Endodermal cell (in vitro differentiated cells): Measurements from ENCODE around the gene ETFA. TPM values are rescaled to one million over a fixed set of nuclear protein-coding genes. Genes with fewer than 3 reads are reported as not detected.

Source experiments
- DNase-seq: peaks from one replicate; pipeline ENCODE4 v3.0.0-alpha.2; 2017
- H3K27ac ChIP-seq: 2 replicates; pipeline ENCODE4 v1.5.1; 2013; ENCODE audit warnings: mild to moderate bottlenecking, low read depth, low read length, moderate library complexity
- H3K27me3 ChIP-seq: 2 replicates; pipeline ENCODE4 v1.6.1; 2013; ENCODE audit warnings: mild to moderate bottlenecking, low read length, moderate library complexity; ENCODE audit not compliant: insufficient read depth, control insufficient read depth, poor library complexity, severe bottlenecking
- H3K36me3 ChIP-seq: 2 replicates; pipeline ENCODE4 v1.7.0; 2013; ENCODE audit warnings: mild to moderate bottlenecking, low read length, moderate library complexity; ENCODE audit not compliant: control insufficient read depth, insufficient read depth
- H3K4me1 ChIP-seq: one replicate; pipeline ENCODE4 v1.7.0; 2013; ENCODE audit warnings: low read length; ENCODE audit not compliant: control insufficient read depth, insufficient read depth
- H3K4me3 ChIP-seq: 2 replicates; pipeline ENCODE4 v1.5.1; 2013; ENCODE audit warnings: mild to moderate bottlenecking, low read length, moderate library complexity
- H3K9ac ChIP-seq: 2 replicates; pipeline ENCODE4 v1.6.1; 2013; ENCODE audit warnings: mild to moderate bottlenecking, low read length, moderate library complexity; ENCODE audit not compliant: poor library complexity, severe bottlenecking; ENCODE audit errors: extremely low read depth
- H3K9me3 ChIP-seq: 2 replicates; pipeline ENCODE4 v1.6.1; 2013; ENCODE audit warnings: mild to moderate bottlenecking, low read length, moderate library complexity; ENCODE audit not compliant: control insufficient read depth
- H3K27ac Mint-ChIP-seq: 2 replicates; pipeline ENCODE4 v1.8.0; 2020; ENCODE audit warnings: mixed read lengths
- H3K27me3 Mint-ChIP-seq: 2 replicates; pipeline ENCODE4 v1.8.0; 2021; ENCODE audit warnings: mild to moderate bottlenecking, mixed read lengths; ENCODE audit not compliant: insufficient read depth
- H3K36me3 Mint-ChIP-seq: 2 replicates; pipeline ENCODE4 v1.8.0; 2020; ENCODE audit warnings: low read depth, mixed read lengths
- H3K4me1 Mint-ChIP-seq: 2 replicates; pipeline ENCODE4 v1.8.0; 2020; ENCODE audit warnings: mixed read lengths
- H3K4me3 Mint-ChIP-seq: 2 replicates; pipeline ENCODE4 v1.8.0; 2020; ENCODE audit warnings: mild to moderate bottlenecking, moderate library complexity, mixed read lengths
- H3K9me3 Mint-ChIP-seq: 2 replicates; pipeline ENCODE4 v1.8.0; 2020; ENCODE audit warnings: mild to moderate bottlenecking, mixed read lengths
- CTCF ChIP-seq: fragments of 200-600 bp; sonication (generic); conservative IDR thresholded peaks from 2 replicates; pipeline ENCODE4 v1.5.0; 2021; ENCODE audit warnings: antibody characterized with exemption, mild to moderate bottlenecking
- WGBS, 2 experiments: methylation state at CpG; one replicate each; pipeline versions ENCODE4 v1.1.5 to v1.1.7; 2013; ENCODE audit warnings: missing lambda C conversion rate in 2 of 2, mixed read lengths in 1 of 2; ENCODE audit not compliant: insufficient coverage in 1 of 2, insufficient read length in 1 of 2; 5-methylcytosine and 5-hydroxymethylcytosine counted together
- total RNA-seq, 2 donors: library from RNA; stranded (reverse); fragmentation: NEBNext Ultra II Directional in 1 of 2; extraction: Animal tissue kit (Norgen Biotek cat#: 25700) in 1 of 2; gene quantifications; 2 replicates in 1 of 2; 3 replicates in 1 of 2; pipeline ENCODE4 v1.2.1, GENCODE V29; 2021

ETFA gene
- total RNA-seq, 2 donors from 2014 or later: 142 to 157 TPM

GRCh38 chr15:76358453-76358852, 47.2 kb upstream of the ETFA start:
- Mint-ChIP-seq H3K27ac (no peak overlapping the region), H3K9me3 (no peaks in the 10 kb centered on the region), H3K27me3 (peaks cover 11% of the 10 kb centered on the region), H3K4me3 (no peak overlapping the region), H3K4me1 (peaks cover 22% of the 10 kb centered on the region), H3K36me3 (no peaks in the 10 kb centered on the region)
- DNase-seq: no peak
- no peak overlapping the region for H3K4me3 ChIP-seq
- no peaks in the 10 kb centered on the region for H3K36me3 ChIP-seq
- no peak overlapping the region for H3K9ac ChIP-seq
- TF ChIP-seq CTCF: no peak
- H3K4me1 ChIP-seq: peaks cover 15% of the 10 kb centered on the region
- 88 to 100% methylated on average over 3 of the region's 3 CpGs for WGBS, 2 experiments
- H3K9me3 ChIP-seq: no peaks in the 10 kb centered on the region
- H3K27ac ChIP-seq: no peak overlapping the region
- peaks cover 8% of the 10 kb centered on the region for H3K27me3 ChIP-seq

- no peaks in the 10 kb centered on the region for H3K9me3 Mint-ChIP-seq
- 90 to 94% methylated on average over 2 to 3 of the region's 3 CpGs for WGBS, 2 experiments
- Histone ChIP-seq H3K9me3 (no peaks in the 10 kb centered on the region), H3K36me3 (no peaks in the 10 kb centered on the region), H3K4me1 (peaks cover 15% of the 10 kb centered on the region), H3K27me3 (peaks cover 27% of the 10 kb centered on the region), H3K27ac (no peak overlapping the region), H3K4me3 (no peak overlapping the region), H3K9ac (no peak overlapping the region)
- no peaks in the 10 kb centered on the region for H3K36me3 Mint-ChIP-seq
- DNase-seq: no peak
- no peak overlapping the region for H3K4me3 Mint-ChIP-seq
- H3K4me1 Mint-ChIP-seq: peaks cover 22% of the 10 kb centered on the region
- no peak for TF ChIP-seq CTCF
- H3K27ac Mint-ChIP-seq: no peak overlapping the region
- H3K27me3 Mint-ChIP-seq: peaks cover 26% of the 10 kb centered on the region
Measured at GRCh38 chr15:76354823-76355440, 43.7 kb upstream of the ETFA start.

- Histone ChIP-seq H3K9me3 (no peaks in the 10 kb centered on the region), H3K4me3 (no peak overlapping the region), H3K4me1 (peaks cover 15% of the 10 kb centered on the region), H3K9ac (no peak overlapping the region), H3K27me3 (peaks cover 38% of the 10 kb centered on the region), H3K36me3 (no peaks in the 10 kb centered on the region), H3K27ac (no peak overlapping the region)
- Mint-ChIP-seq H3K4me3 (no peak overlapping the region), H3K27ac (no peak overlapping the region), H3K9me3 (no peaks in the 10 kb centered on the region), H3K27me3 (peaks cover 37% of the 10 kb centered on the region), H3K4me1 (peaks cover 22% of the 10 kb centered on the region), H3K36me3 (no peaks in the 10 kb centered on the region)
- no peak for DNase-seq
- no peak for TF ChIP-seq CTCF
- WGBS, 2 experiments: 90 to 100% methylated on average over 3 to 10 of the region's 10 CpGs
Measured at GRCh38 chr15:76353903-76354302, 42.6 kb upstream of the ETFA start.
